Skeletal muscle satellite cell (primary cell): ENCODE data around the gene NRG2.

Experiments
- H3K27me3 ChIP-seq: 2 replicates; pipeline ENCODE4 v1.7.0; 2013; ENCODE audit warnings: low read length; ENCODE audit not compliant: control insufficient read depth, insufficient read depth
- H3K36me3 ChIP-seq: 2 replicates; pipeline ENCODE4 v1.7.0; 2013; ENCODE audit warnings: mild to moderate bottlenecking, control low read depth, low read length; ENCODE audit not compliant: insufficient read depth
- H3K4me1 ChIP-seq: 2 replicates; pipeline ENCODE4 v1.7.0; 2013; ENCODE audit warnings: low read length; ENCODE audit not compliant: control insufficient read depth, insufficient read depth
- H3K4me2 ChIP-seq: 2 replicates; pipeline ENCODE4 v1.7.0; 2013; ENCODE audit warnings: mild to moderate bottlenecking, low read length
- H3K4me3 ChIP-seq: 2 replicates; pipeline ENCODE4 v1.7.0; 2013; ENCODE audit warnings: low read length
- H3K9ac ChIP-seq: 2 replicates; pipeline ENCODE4 v1.7.0; 2013; ENCODE audit warnings: mild to moderate bottlenecking, low read depth, low read length, moderate library complexity
- H3K9me3 ChIP-seq: replicated peaks from 2 replicates; pipeline ENCODE4 v1.7.0; 2013; ENCODE audit warnings: mild to moderate bottlenecking, control low read depth, low read length

The NRG2 gene

DNA sequence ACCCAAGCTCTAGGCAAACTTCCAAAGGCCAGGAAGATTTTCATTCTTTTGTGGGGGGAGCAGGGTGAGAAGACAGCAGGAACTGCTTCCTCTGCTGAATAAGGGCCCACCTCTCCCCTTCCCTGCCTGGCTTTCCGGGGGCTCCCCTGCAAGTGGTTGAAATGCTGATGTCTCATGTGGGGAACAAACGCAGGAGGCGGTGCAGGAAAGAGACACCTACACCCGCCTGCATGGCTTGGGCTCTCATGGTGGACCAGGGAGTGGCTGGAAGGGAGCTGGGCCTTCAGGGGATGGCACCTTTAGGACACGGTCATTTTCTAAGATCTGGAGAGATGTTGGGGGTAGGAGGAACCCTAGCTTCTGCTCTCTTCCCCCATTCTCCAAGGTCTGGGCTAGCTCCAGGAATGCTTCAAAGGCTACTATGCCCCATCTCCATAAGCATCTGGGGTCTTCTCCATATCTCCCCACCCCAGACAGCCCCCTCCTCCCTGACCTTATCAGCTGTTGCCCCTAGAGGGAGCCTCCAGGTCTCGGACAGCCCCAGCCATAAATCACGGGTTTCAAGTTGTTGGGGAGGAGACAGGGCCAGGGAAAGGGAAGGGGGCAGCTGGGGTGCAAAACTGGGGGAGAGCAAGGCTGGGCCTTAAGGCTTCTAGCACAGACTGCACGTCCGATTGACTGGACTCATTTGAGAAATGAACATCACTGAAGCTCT, 170.9 kb downstream of the NRG2 start:
- Histone ChIP-seq H3K27me3 (peaks cover 60% of the 10 kb centered on the region), H3K36me3 (no peaks in the 10 kb centered on the region), H3K4me2 (no peak overlapping the region), H3K4me1 (no peaks in the 10 kb centered on the region), H3K9me3 (no peaks in the 10 kb centered on the region), H3K9ac (no peak overlapping the region), H3K4me3 (no peak overlapping the region)

GRCh38 chr5:139871614-139872013, 171.5 kb downstream of the NRG2 start:
- no peak overlapping the region for H3K9ac ChIP-seq
- H3K27me3 ChIP-seq, result peaks cover 64% of the 10 kb centered on the region
- no peak overlapping the region for H3K4me3 ChIP-seq
- no peaks in the 10 kb centered on the region for H3K9me3 ChIP-seq
- H3K36me3 ChIP-seq, result no peaks in the 10 kb centered on the region
- no peak overlapping the region for H3K4me2 ChIP-seq
- H3K4me1 ChIP-seq, result no peaks in the 10 kb centered on the region

DNA sequence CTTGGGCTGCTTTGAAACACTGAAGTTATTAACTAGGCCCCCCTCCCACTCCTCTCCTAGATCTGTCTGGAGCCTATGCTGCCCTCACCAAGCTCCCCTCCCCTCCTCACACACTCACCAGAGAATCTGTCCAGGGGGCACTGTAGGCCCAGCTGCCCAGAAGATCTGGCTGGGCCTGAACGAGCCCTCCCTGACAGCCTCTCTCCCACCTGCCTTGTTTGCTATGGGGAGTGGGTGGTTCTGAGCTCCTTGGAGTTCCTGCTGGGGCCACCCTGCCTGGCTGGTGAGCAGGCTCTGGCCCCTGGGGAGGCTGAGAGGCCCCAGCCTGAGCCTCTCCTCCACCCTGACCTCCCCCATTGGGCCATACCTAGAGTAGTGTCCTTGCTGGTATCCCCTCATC, 172.4 kb downstream of the NRG2 start:
- no peaks in the 10 kb centered on the region for H3K9me3 ChIP-seq
- no peak overlapping the region for H3K9ac ChIP-seq
- H3K4me2 ChIP-seq, result no peak overlapping the region
- no peak overlapping the region for H3K4me3 ChIP-seq
- peaks cover 67% of the 10 kb centered on the region for H3K27me3 ChIP-seq
- no peaks in the 10 kb centered on the region for H3K36me3 ChIP-seq
- H3K4me1 ChIP-seq, result no peaks in the 10 kb centered on the region

DNA sequence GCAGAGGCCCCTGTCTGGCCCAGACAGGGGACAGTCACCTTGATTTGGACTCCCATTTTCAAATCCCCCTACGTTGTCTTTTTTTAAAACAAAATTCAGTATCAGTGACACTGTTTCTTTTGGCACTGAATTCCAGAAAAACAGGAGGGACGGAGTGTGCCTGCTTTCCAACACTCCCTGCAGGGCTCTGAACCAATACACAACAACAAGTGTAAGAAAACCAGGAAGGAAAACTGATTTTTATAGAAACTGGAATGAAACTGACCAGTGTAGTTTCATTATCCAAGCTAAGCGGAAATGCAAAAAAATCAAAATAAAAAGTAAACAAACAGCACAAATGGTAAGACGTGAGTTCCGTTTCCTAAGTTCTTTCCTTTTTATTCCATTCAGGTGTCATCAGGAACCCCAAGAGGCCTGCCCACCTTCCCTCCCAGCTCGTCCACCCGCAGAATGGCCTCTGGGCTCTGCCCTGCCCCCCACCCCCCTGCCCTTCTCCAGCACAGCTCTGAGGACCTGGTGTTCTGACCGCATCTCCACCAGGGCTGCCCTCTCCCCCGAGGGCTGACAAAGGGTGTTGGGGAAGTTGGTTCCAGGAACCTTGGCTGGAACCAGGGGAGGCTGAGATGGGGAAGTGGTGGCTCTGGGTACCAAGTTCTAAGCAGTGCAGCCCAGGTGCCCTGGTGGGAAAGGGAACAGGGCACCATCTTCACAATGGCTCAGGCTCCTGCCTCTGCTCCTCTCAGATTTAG, 173.9 kb downstream of the NRG2 start:
- no peaks in the 10 kb centered on the region for H3K9me3 ChIP-seq
- H3K27me3 ChIP-seq, result peaks cover 75% of the 10 kb centered on the region
- no peak overlapping the region for H3K4me2 ChIP-seq
- H3K4me1 ChIP-seq, result no peaks in the 10 kb centered on the region
- H3K36me3 ChIP-seq, result no peaks in the 10 kb centered on the region
- H3K4me3 ChIP-seq, result no peak overlapping the region
- H3K9ac ChIP-seq, result no peak overlapping the region

- Histone ChIP-seq H3K9ac (no peak overlapping the region), H3K4me2 (no peak overlapping the region), H3K27me3 (peaks cover 71% of the 10 kb centered on the region), H3K9me3 (no peaks in the 10 kb centered on the region), H3K4me3 (no peak overlapping the region), H3K4me1 (no peaks in the 10 kb centered on the region), H3K36me3 (no peaks in the 10 kb centered on the region)
Measured at GRCh38 chr5:139867581-139867980, 175.5 kb downstream of the NRG2 start.

DNA sequence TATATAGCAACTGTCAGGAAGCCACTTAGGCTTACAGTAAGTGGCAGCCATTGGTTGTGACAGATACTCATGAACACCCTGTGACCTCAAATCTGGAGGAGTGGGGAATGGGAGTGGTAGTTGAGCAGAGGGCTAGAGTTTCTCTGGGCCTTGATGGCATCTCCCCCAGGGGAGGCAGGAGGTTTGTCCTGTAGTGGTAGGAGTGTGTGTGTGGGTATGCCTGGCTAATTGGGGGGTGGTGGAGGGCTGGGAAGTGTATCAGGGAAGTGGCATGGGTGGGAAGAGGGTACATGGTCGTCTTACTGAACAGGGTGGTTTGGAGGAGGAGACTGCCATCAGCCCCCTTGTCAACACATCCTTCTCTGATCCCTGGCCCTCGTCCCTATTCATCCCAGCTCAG, 176.0 kb downstream of the NRG2 start:
- H3K36me3 ChIP-seq, result no peaks in the 10 kb centered on the region
- no peak overlapping the region for H3K4me3 ChIP-seq
- H3K4me2 ChIP-seq, result no peak overlapping the region
- H3K4me1 ChIP-seq, result no peaks in the 10 kb centered on the region
- no peak overlapping the region for H3K9ac ChIP-seq
- no peaks in the 10 kb centered on the region for H3K9me3 ChIP-seq
- peaks cover 72% of the 10 kb centered on the region for H3K27me3 ChIP-seq

GRCh38 chr5:139864716-139865483, 178.2 kb downstream of the NRG2 start:
- H3K4me2 ChIP-seq, result no peak overlapping the region
- no peaks in the 10 kb centered on the region for H3K4me1 ChIP-seq
- H3K4me3 ChIP-seq, result no peak overlapping the region
- peaks cover 75% of the 10 kb centered on the region for H3K27me3 ChIP-seq
- H3K9me3 ChIP-seq, result no peaks in the 10 kb centered on the region
- H3K36me3 ChIP-seq, result no peaks in the 10 kb centered on the region
- H3K9ac ChIP-seq, result no peak overlapping the region

DNA sequence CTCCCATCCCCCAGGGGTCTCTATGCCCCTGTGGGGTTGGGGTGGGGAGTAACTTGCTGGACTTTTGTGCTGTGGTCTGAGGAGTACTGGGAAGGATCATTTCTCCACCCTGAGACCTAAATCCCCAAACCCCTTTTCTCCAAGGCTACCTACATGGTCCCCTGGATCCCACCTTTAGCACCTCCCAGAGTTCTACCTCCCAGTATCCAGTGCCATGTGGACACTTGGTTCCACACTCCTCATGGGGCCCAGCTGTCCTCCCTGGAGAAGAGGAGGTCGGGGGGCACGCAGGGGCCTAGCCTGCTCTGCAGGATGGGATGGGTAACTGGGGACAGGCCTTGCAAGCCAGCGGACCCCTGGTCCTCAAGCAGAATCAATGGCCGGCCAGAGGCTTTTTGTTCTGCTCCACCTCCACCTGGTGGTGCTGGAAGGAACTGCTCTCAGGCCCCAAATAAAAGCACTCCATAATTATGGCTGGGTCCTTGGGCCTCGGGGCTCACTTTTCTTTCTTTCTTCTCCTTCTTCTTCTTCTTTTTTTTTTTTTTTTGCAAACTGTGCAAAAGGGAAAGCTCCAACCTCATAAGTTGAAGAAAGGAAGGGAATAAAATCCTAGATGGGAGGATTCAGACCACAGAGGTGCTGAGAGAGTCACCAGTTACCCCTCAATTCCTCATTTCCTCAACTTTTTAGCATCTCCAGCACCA, 179.1 kb downstream of the NRG2 start:
- peaks cover 76% of the 10 kb centered on the region for H3K27me3 ChIP-seq
- H3K4me2 ChIP-seq, result no peak overlapping the region
- no peak overlapping the region for H3K9ac ChIP-seq
- no peaks in the 10 kb centered on the region for H3K9me3 ChIP-seq
- no peaks in the 10 kb centered on the region for H3K4me1 ChIP-seq
- no peak overlapping the region for H3K4me3 ChIP-seq
- no peaks in the 10 kb centered on the region for H3K36me3 ChIP-seq

GRCh38 chr5:139863361-139863760, 179.7 kb downstream of the NRG2 start:
- no peak overlapping the region for H3K9ac ChIP-seq
- H3K9me3 ChIP-seq, result no peaks in the 10 kb centered on the region
- H3K4me1 ChIP-seq, result no peaks in the 10 kb centered on the region
- H3K4me2 ChIP-seq, result no peak overlapping the region
- H3K4me3 ChIP-seq, result no peak overlapping the region
- H3K36me3 ChIP-seq, result no peaks in the 10 kb centered on the region
- peaks cover 82% of the 10 kb centered on the region for H3K27me3 ChIP-seq

GRCh38 chr5:139862803-139863202, 180.3 kb downstream of the NRG2 start:
- Histone ChIP-seq H3K9me3 (no peaks in the 10 kb centered on the region), H3K4me1 (no peaks in the 10 kb centered on the region), H3K4me2 (no peak overlapping the region), H3K4me3 (no peak overlapping the region), H3K36me3 (no peaks in the 10 kb centered on the region), H3K27me3 (peaks cover 85% of the 10 kb centered on the region), H3K9ac (no peak overlapping the region)

GRCh38 chr5:139862313-139862712, 180.8 kb downstream of the NRG2 start:
- Histone ChIP-seq H3K9me3 (no peaks in the 10 kb centered on the region), H3K27me3 (peaks cover 84% of the 10 kb centered on the region), H3K4me2 (no peak overlapping the region), H3K4me1 (no peaks in the 10 kb centered on the region), H3K4me3 (no peak overlapping the region), H3K9ac (no peak overlapping the region), H3K36me3 (no peaks in the 10 kb centered on the region)
